GM18498 (cell line): ENCODE data around the gene ATP8B1.
"Not testable (repeated sequence)": the region's sequence is repeated elsewhere in the genome, so short reads cannot be mapped to it uniquely, and the experiment has no call there.

ENCODE experiments used
- ATAC-seq: cut with Tn5 transposase; IDR thresholded peaks from one replicate; pipeline ENCODE4 v1.9.1; 2021; ENCODE audit warnings: mild to moderate bottlenecking, moderate library complexity; ENCODE audit not compliant: unreplicated experiment

ATP8B1 gene

GRCh38 chr18:57803103-57803969, at the start of gene ATP8B1:
ATP8B1 (minus strand) TSS chr18:57803315; CDS start chr18:57731807, 71,508 bp downstream.
- peak; percentile 70 for ATAC-seq

GRCh38 chr18:57850063-57850462, 46.9 kb upstream of the ATP8B1 start:
- ATAC-seq, result no peak

GRCh38 chr18:57848374-57848773, 45.3 kb upstream of the ATP8B1 start:
- ATAC-seq, result not testable (repeated sequence)

GRCh38 chr18:57847431-57847830, 44.3 kb upstream of the ATP8B1 start:
- not testable (repeated sequence) for ATAC-seq

GRCh38 chr18:57846258-57846657, 43.1 kb upstream of the ATP8B1 start:
- ATAC-seq, result no peak

- peak; percentile 36 for ATAC-seq
Observed at GRCh38 chr18:57845605-57846074, 42.5 kb upstream of the ATP8B1 start.

GRCh38 chr18:57844319-57844718, 41.2 kb upstream of the ATP8B1 start:
- no peak for ATAC-seq

GRCh38 chr18:57843386-57843785, 40.3 kb upstream of the ATP8B1 start:
- no peak for ATAC-seq

- peak; percentile 40 for ATAC-seq
Observed at GRCh38 chr18:57841568-57841967, 38.5 kb upstream of the ATP8B1 start.

GRCh38 chr18:57839942-57840381, 36.8 kb upstream of the ATP8B1 start:
- ATAC-seq, result no peak

GRCh38 chr18:57837917-57838548, 34.9 kb upstream of the ATP8B1 start:
- peak; percentile 83 for ATAC-seq

GRCh38 chr18:57836557-57836956, 33.4 kb upstream of the ATP8B1 start:
- no peak for ATAC-seq

- no peak for ATAC-seq
Observed at GRCh38 chr18:57835904-57836303, 32.8 kb upstream of the ATP8B1 start.

GRCh38 chr18:57834616-57835015, 31.5 kb upstream of the ATP8B1 start:
- no peak for ATAC-seq

- ATAC-seq, result peak; percentile 47
Observed at GRCh38 chr18:57833441-57834101, 30.5 kb upstream of the ATP8B1 start.

GRCh38 chr18:57832730-57833129, 29.6 kb upstream of the ATP8B1 start:
- no peak for ATAC-seq

- no peak for ATAC-seq
Observed at GRCh38 chr18:57831597-57832377, 28.7 kb upstream of the ATP8B1 start.

- ATAC-seq, result no peak
Observed at GRCh38 chr18:57827646-57828045, 24.5 kb upstream of the ATP8B1 start.

GRCh38 chr18:57826252-57826651, 23.1 kb upstream of the ATP8B1 start:
- no peak for ATAC-seq

GRCh38 chr18:57820583-57820982, 17.5 kb upstream of the ATP8B1 start:
- not testable (repeated sequence) for ATAC-seq
